Left ventricle myocardium inferior (tissue), 1 donor: ENCODE data around the gene NXPE1. TPM values are rescaled to one million over a fixed set of nuclear protein-coding genes. Genes with fewer than 3 reads are reported as not detected.

Experiments
- DNase-seq: peaks from one replicate; pipeline ENCODE4 v3.0.0-alpha.2; 2020
- H3K27ac ChIP-seq: fragments of 200-600 bp; replicated peaks from 2 replicates; pipeline ENCODE4 v1.8.0; 2021
- H3K27me3 ChIP-seq: fragments of 200-600 bp; 2 replicates; pipeline ENCODE4 v1.8.0; 2021; ENCODE audit warnings: low read depth
- H3K36me3 ChIP-seq: fragments of 200-600 bp; 2 replicates; pipeline ENCODE4 v1.8.0; 2021
- H3K4me1 ChIP-seq: fragments of 200-600 bp; 2 replicates; pipeline ENCODE4 v1.8.0; 2021
- H3K4me3 ChIP-seq: fragments of 200-600 bp; 2 replicates; pipeline ENCODE4 v1.8.0; 2021; ENCODE audit warnings: mild to moderate bottlenecking, moderate library complexity
- H3K9me3 ChIP-seq: fragments of 200-600 bp; replicated peaks from 2 replicates; pipeline ENCODE4 v1.8.0; 2021
- intact Hi-C: fragments of 100-400 bp; cut with micrococcal nuclease; formaldehyde crosslinking; loops from one replicate; pipeline ENCODE4 v1.11.0; 2022
- total RNA-seq: library from RNA; stranded (reverse); fragmentation: NEBNext Ultra II Directional; extraction: Animal tissue kit (Norgen Biotek cat#: 25700); gene quantifications from one replicate; pipeline ENCODE4 v1.2.1, GENCODE V29; 2021
- TF ChIP-seq, protein P1 (sequence below): fragments of 200-600 bp; IDR thresholded peaks from 2 replicates; pipeline ENCODE4 v1.8.0; 2021; ENCODE audit warnings: antibody characterized with exemption, mild to moderate bottlenecking, borderline replicate concordance
- donor health status: DM: no; HTN: yes; CAD: no; lungs with severe emphysema.

NXPE1 gene
- total RNA-seq, 1 donor from 2014 or later, result not detected

DNA sequence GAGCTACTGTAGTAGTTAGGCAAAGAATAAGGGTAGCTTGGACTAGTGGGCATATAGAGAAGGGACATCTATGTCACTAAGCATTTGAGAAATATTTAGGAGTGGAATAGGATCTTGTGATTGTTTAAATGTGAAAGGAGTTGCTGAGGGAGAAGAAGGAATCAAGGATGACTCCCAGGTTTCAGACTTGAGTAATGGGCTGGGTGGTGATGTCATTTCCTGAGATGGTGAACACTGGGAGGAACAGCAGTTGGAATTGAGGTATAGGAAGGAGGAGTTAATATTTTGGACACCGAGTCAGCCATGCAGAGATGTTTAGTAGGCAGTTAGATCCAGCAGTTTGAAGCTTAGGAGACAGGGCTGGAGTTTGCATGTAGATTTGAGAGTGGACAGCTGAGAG is 80.3 kb downstream of the NXPE1 start:
- H3K36me3 ChIP-seq, result no peaks in the 10 kb centered on the region
- intact Hi-C loops, result no loop called here
- H3K27ac ChIP-seq, result no peak overlapping the region
- no peaks in the 10 kb centered on the region for H3K27me3 ChIP-seq
- TF ChIP-seq, protein P1, sequence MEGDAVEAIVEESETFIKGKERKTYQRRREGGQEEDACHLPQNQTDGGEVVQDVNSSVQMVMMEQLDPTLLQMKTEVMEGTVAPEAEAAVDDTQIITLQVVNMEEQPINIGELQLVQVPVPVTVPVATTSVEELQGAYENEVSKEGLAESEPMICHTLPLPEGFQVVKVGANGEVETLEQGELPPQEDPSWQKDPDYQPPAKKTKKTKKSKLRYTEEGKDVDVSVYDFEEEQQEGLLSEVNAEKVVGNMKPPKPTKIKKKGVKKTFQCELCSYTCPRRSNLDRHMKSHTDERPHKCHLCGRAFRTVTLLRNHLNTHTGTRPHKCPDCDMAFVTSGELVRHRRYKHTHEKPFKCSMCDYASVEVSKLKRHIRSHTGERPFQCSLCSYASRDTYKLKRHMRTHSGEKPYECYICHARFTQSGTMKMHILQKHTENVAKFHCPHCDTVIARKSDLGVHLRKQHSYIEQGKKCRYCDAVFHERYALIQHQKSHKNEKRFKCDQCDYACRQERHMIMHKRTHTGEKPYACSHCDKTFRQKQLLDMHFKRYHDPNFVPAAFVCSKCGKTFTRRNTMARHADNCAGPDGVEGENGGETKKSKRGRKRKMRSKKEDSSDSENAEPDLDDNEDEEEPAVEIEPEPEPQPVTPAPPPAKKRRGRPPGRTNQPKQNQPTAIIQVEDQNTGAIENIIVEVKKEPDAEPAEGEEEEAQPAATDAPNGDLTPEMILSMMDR, result no peak
- no peaks in the 10 kb centered on the region for H3K9me3 ChIP-seq
- no peak overlapping the region for H3K4me3 ChIP-seq
- DNase-seq, result no peak
- peaks cover 4% of the 10 kb centered on the region for H3K4me1 ChIP-seq

GRCh38 chr11:114478768-114479167 is 80.9 kb downstream of the NXPE1 start:
- H3K4me3 ChIP-seq, result no peak overlapping the region
- H3K27me3 ChIP-seq, result no peaks in the 10 kb centered on the region
- peaks cover 4% of the 10 kb centered on the region for H3K4me1 ChIP-seq
- intact Hi-C loops, result no loop called here
- no peaks in the 10 kb centered on the region for H3K9me3 ChIP-seq
- no peak for DNase-seq
- H3K27ac ChIP-seq, result no peak overlapping the region
- TF ChIP-seq, protein P1, result no peak
- no peaks in the 10 kb centered on the region for H3K36me3 ChIP-seq

- H3K27ac ChIP-seq, result no peak overlapping the region
- intact Hi-C loops, result no loop called here
- TF ChIP-seq, protein P1, result no peak
These were observed 81.7 kb downstream of the NXPE1 start for GRCh38 chr11:114478001-114478410.

DNA sequence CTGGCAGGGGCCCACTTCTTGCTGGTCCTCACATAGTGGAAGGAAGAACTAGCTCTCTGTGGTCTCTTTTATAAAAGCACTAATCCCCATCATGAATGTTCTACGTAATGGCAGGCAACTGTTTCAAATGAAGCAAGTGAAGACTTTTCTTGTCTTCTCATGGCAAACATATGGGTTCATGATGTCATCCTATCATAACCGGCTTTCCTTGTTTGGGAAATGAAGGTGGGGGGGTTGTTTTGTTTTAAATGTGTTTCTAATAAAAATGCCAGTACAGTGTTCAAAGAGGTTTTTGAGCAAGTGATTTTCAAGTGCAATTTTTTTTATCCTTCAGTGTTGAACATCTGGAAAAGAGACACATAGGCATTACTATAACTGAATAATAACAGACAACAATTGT is 87.0 kb downstream of the NXPE1 start:
- no peaks in the 10 kb centered on the region for H3K4me1 ChIP-seq
- intact Hi-C loops, result no loop called here
- no peaks in the 10 kb centered on the region for H3K36me3 ChIP-seq
- no peak overlapping the region for H3K4me3 ChIP-seq
- no peak overlapping the region for H3K27ac ChIP-seq
- H3K9me3 ChIP-seq, result no peaks in the 10 kb centered on the region
- no peak for DNase-seq
- no peaks in the 10 kb centered on the region for H3K27me3 ChIP-seq
- TF ChIP-seq, protein P1, result no peak

More at GRCh38 chr11:114478001-114478410, 81.7 kb downstream of the NXPE1 start:
- Histone ChIP-seq H3K27me3 (no peaks in the 10 kb centered on the region), H3K9me3 (no peaks in the 10 kb centered on the region), H3K4me1 (peaks cover 4% of the 10 kb centered on the region), H3K36me3 (no peaks in the 10 kb centered on the region), H3K4me3 (no peak overlapping the region)
- no peak for DNase-seq

Other genes starting within 250 kb of the NXPE1 start
- gene C11orf71, start 159.4 kb downstream of the NXPE1 start, total RNA-seq, result 10.5 TPM
- gene RBM7, start 159.2 kb downstream of the NXPE1 start, total RNA-seq, result 20.9 TPM
- gene REXO2, start 120.4 kb downstream of the NXPE1 start, total RNA-seq, result 182 TPM
- not detected for gene NXPE4, start 35.9 kb upstream of the NXPE1 start, total RNA-seq
- gene NXPE2, start 118.6 kb upstream of the NXPE1 start, total RNA-seq, result 0.22 TPM